Measurements from ENCODE around the gene FAM219B. TPM values are rescaled to one million over a fixed set of nuclear protein-coding genes. Genes with fewer than 3 reads are reported as not detected.

FAM219B gene
- total RNA-seq, 1 donor from 2014 or later = 43.4 TPM

Other genes with a start within 250 kb of the FAM219B start
- 14.7 TPM for gene EDC3, start 210.8 kb downstream of the FAM219B start, total RNA-seq
- 0.69 TPM for gene CYP1A1, start 181.3 kb downstream of the FAM219B start, total RNA-seq
- 0.10 TPM for gene CYP1A2, start 158.0 kb downstream of the FAM219B start, total RNA-seq
- 21.4 TPM for gene CSK, start 124.8 kb downstream of the FAM219B start, total RNA-seq
- gene LMAN1L, start 94.0 kb downstream of the FAM219B start, total RNA-seq = 0.20 TPM
- 0.20 TPM for gene CPLX3, start 80.2 kb downstream of the FAM219B start, total RNA-seq
- gene ULK3, start 63.7 kb downstream of the FAM219B start, total RNA-seq = 23.4 TPM
- 21.6 TPM for gene SCAMP2, start 33.5 kb downstream of the FAM219B start, total RNA-seq
- gene MPI, start 16.8 kb downstream of the FAM219B start, total RNA-seq = 23.3 TPM
- gene COX5A, start 31.2 kb upstream of the FAM219B start, total RNA-seq = 56.3 TPM
- gene RPP25, start 49.9 kb upstream of the FAM219B start, total RNA-seq = 2.1 TPM
- gene SCAMP5, start 88.7 kb upstream of the FAM219B start, total RNA-seq = 3.2 TPM
- gene PPCDC, start 116.7 kb upstream of the FAM219B start, total RNA-seq = 10.8 TPM

All from skin of body (tissue), 1 donor.